DND-41 (cell line): Measurements from ENCODE around the gene KIAA1755.

Experiments
- ATAC-seq: fragments of 200-7000 bp; cut with Tn5 transposase; 3 replicates; pipeline ENCODE4 v1.9.1; 2021; ENCODE audit warnings: low read depth; ENCODE audit not compliant: insufficient read depth
- DNase-seq: peaks from one replicate; pipeline ENCODE4 v3.0.0-alpha.2; 2020
- H2AFZ ChIP-seq: 2 replicates; pipeline ENCODE4 v1.6.0; 2012; ENCODE audit warnings: low read depth, low read length
- H3K27ac ChIP-seq: 2 replicates; pipeline ENCODE4 v1.5.1; 2012; ENCODE audit warnings: low read length, inconsistent platforms
- H3K27me3 ChIP-seq: fragments of 200-600 bp; sonication (generic); 2 replicates; pipeline ENCODE4 v1.6.0; 2012; ENCODE audit warnings: low read length, mild to moderate bottlenecking, inconsistent platforms; ENCODE audit not compliant: insufficient read depth, poor library complexity
- H3K36me3 ChIP-seq: 2 replicates; pipeline ENCODE4 v1.5.1; 2012; ENCODE audit warnings: low read length, inconsistent platforms; ENCODE audit not compliant: insufficient read depth
- H3K4me1 ChIP-seq: 2 replicates; pipeline ENCODE4 v1.5.1; 2012; ENCODE audit warnings: mild to moderate bottlenecking, low read length; ENCODE audit not compliant: insufficient read depth
- H3K4me2 ChIP-seq: 2 replicates; pipeline ENCODE4 v1.6.0; 2012; ENCODE audit warnings: mild to moderate bottlenecking, moderate library complexity, low read length, inconsistent platforms; ENCODE audit not compliant: insufficient read depth
- H3K4me3 ChIP-seq, 2 experiments: fragments of 200-600 bp in 1 of 2; shearing (Covaris generic) in 1 of 2; 2 replicates each; pipeline ENCODE4 v1.5.1; 2012 to 2016; ENCODE audit warnings: inconsistent platforms in 2 of 2, low read length in 2 of 2, mild to moderate bottlenecking in 2 of 2, low read depth in 1 of 2, moderate library complexity in 1 of 2
- H3K79me2 ChIP-seq: 2 replicates; pipeline ENCODE4 v1.6.0; 2012; ENCODE audit warnings: low read length, inconsistent platforms; ENCODE audit not compliant: insufficient read depth
- H3K9ac ChIP-seq: 2 replicates; pipeline ENCODE4 v1.6.0; 2012; ENCODE audit warnings: low read depth, mild to moderate bottlenecking, inconsistent platforms, low read length, moderate library complexity
- H3K9me3 ChIP-seq: 2 replicates; pipeline ENCODE4 v1.5.1; 2012; ENCODE audit warnings: low read length, moderate library complexity, mild to moderate bottlenecking, inconsistent platforms; ENCODE audit not compliant: insufficient read depth, severe bottlenecking
- H4K20me1 ChIP-seq: 2 replicates; pipeline ENCODE4 v1.6.0; 2012; ENCODE audit warnings: low read length; ENCODE audit not compliant: insufficient read depth
- EZH2 ChIP-seq: IDR thresholded peaks from 3 replicates; pipeline ENCODE4 v1.6.1; 2012; ENCODE audit warnings: borderline replicate concordance, low read depth, mild to moderate bottlenecking, moderate library complexity, low read length, inconsistent platforms; ENCODE audit not compliant: severe bottlenecking
- TF ChIP-seq, protein P1 (sequence below): IDR thresholded peaks from 2 replicates; pipeline ENCODE4 v1.5.1; 2012; ENCODE audit warnings: borderline replicate concordance, low read length, moderate library complexity, mild to moderate bottlenecking; ENCODE audit not compliant: poor library complexity, severe bottlenecking; ENCODE audit errors: extremely low read depth

Gene KIAA1755

GRCh38 chr20:38297916-38298674 lies 37.6 kb upstream of the KIAA1755 start:
- Histone ChIP-seq H2AFZ (no peak overlapping the region), H3K4me3 (no peak overlapping the region), H3K79me2 (no peaks in the 10 kb centered on the region), H3K36me3 (no peaks in the 10 kb centered on the region), H3K9me3 (no peaks in the 10 kb centered on the region), H3K27me3 (peaks cover 20% of the 10 kb centered on the region), H4K20me1 (peaks cover 4% of the 10 kb centered on the region; the same call in 1 of the 2 replicates), H3K4me2 (no peak overlapping the region), H3K27ac (no peak overlapping the region), H3K9ac (no peak overlapping the region), H3K4me1 (no peaks in the 10 kb centered on the region)
- ATAC-seq (no peak), DNase-seq (no peak)
- TF ChIP-seq, protein P1, sequence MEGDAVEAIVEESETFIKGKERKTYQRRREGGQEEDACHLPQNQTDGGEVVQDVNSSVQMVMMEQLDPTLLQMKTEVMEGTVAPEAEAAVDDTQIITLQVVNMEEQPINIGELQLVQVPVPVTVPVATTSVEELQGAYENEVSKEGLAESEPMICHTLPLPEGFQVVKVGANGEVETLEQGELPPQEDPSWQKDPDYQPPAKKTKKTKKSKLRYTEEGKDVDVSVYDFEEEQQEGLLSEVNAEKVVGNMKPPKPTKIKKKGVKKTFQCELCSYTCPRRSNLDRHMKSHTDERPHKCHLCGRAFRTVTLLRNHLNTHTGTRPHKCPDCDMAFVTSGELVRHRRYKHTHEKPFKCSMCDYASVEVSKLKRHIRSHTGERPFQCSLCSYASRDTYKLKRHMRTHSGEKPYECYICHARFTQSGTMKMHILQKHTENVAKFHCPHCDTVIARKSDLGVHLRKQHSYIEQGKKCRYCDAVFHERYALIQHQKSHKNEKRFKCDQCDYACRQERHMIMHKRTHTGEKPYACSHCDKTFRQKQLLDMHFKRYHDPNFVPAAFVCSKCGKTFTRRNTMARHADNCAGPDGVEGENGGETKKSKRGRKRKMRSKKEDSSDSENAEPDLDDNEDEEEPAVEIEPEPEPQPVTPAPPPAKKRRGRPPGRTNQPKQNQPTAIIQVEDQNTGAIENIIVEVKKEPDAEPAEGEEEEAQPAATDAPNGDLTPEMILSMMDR: no peak
- TF ChIP-seq EZH2: no peak

DNA sequence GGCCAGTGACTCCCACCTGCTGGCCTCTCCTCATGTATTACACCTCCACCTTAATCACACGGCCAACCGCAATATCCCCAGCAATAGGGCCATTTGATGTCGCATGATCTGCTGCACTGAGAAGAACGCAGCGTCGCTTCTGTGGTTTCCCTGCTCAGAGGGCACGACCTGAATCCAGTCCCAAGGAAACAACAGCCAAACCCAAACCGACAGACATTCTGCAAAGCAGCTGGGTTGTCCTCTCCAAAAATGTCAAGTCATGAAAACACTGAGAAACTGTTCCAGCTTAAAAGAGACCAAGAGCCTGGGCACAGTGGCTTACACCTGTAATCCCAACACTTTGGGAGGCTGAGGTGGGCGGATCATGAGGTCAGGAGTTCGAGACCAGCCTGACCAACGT lies 35.9 kb upstream of the KIAA1755 start:
- no peak overlapping the region for H3K9ac ChIP-seq
- no peaks in the 10 kb centered on the region for H3K36me3 ChIP-seq
- DNase-seq: no peak
- peaks cover 26% of the 10 kb centered on the region for H3K27me3 ChIP-seq
- H3K79me2 ChIP-seq: no peaks in the 10 kb centered on the region
- H3K27ac ChIP-seq: no peak overlapping the region
- no peak overlapping the region for H3K4me3 ChIP-seq
- H3K4me1 ChIP-seq: no peaks in the 10 kb centered on the region
- no peak for TF ChIP-seq EZH2
- TF ChIP-seq, protein P1: no peak
- H2AFZ ChIP-seq: no peak overlapping the region
- H4K20me1 ChIP-seq: peaks cover 4% of the 10 kb centered on the region; the same call in 1 of the 2 replicates
- no peaks in the 10 kb centered on the region for H3K9me3 ChIP-seq
- ATAC-seq: no peak
- H3K4me2 ChIP-seq: no peak overlapping the region

DNA sequence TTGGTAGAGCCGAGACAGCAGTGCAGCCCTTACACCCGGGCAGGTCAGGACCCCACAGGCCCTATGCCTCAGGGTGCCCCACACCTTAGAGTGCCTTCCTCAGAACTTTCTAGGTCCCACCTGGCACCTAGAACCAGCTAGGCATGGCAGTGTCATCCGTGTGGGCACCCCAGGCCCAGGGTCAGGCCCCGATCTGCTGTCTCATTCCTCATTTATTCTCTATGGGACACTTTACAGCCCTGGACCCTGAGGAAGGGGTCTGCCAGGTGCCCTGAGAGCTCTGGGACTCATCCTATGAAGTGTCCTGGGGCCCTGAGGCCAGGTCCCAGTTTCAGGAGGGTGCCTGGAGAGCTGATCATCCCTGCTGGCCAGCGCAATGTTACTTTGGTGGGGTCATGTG lies 35.3 kb upstream of the KIAA1755 start:
- no peak overlapping the region for H3K9ac ChIP-seq
- peaks cover 4% of the 10 kb centered on the region; the same call in 1 of the 2 replicates for H4K20me1 ChIP-seq
- no peak overlapping the region for H3K4me2 ChIP-seq
- H2AFZ ChIP-seq: no peak overlapping the region
- peaks cover 26% of the 10 kb centered on the region for H3K27me3 ChIP-seq
- H3K27ac ChIP-seq: no peak overlapping the region
- no peaks in the 10 kb centered on the region for H3K4me1 ChIP-seq
- TF ChIP-seq EZH2: no peak
- TF ChIP-seq, protein P1: no peak
- no peaks in the 10 kb centered on the region for H3K36me3 ChIP-seq
- no peak overlapping the region for H3K4me3 ChIP-seq
- DNase-seq: no peak
- H3K9me3 ChIP-seq: no peaks in the 10 kb centered on the region
- H3K79me2 ChIP-seq: no peaks in the 10 kb centered on the region
- no peak for ATAC-seq
